DND-41 (cell line): Measurements from ENCODE around the gene KLK3.

Source experiments
- ATAC-seq: fragments of 200-7000 bp; cut with Tn5 transposase; 3 replicates; pipeline ENCODE4 v1.9.1; 2021; ENCODE audit warnings: low read depth; ENCODE audit not compliant: insufficient read depth
- DNase-seq: peaks from one replicate; pipeline ENCODE4 v3.0.0-alpha.2; 2020
- H2AFZ ChIP-seq: 2 replicates; pipeline ENCODE4 v1.6.0; 2012; ENCODE audit warnings: low read depth, low read length
- H3K27ac ChIP-seq: 2 replicates; pipeline ENCODE4 v1.5.1; 2012; ENCODE audit warnings: low read length, inconsistent platforms
- H3K27me3 ChIP-seq: fragments of 200-600 bp; sonication (generic); 2 replicates; pipeline ENCODE4 v1.6.0; 2012; ENCODE audit warnings: low read length, mild to moderate bottlenecking, inconsistent platforms; ENCODE audit not compliant: insufficient read depth, poor library complexity
- H3K36me3 ChIP-seq: 2 replicates; pipeline ENCODE4 v1.5.1; 2012; ENCODE audit warnings: low read length, inconsistent platforms; ENCODE audit not compliant: insufficient read depth
- H3K4me1 ChIP-seq: 2 replicates; pipeline ENCODE4 v1.5.1; 2012; ENCODE audit warnings: mild to moderate bottlenecking, low read length; ENCODE audit not compliant: insufficient read depth
- H3K4me2 ChIP-seq: 2 replicates; pipeline ENCODE4 v1.6.0; 2012; ENCODE audit warnings: mild to moderate bottlenecking, moderate library complexity, low read length, inconsistent platforms; ENCODE audit not compliant: insufficient read depth
- H3K4me3 ChIP-seq, 2 experiments: fragments of 200-600 bp in 1 of 2; shearing (Covaris generic) in 1 of 2; 2 replicates each; pipeline ENCODE4 v1.5.1; 2012 to 2016; ENCODE audit warnings: inconsistent platforms in 2 of 2, low read length in 2 of 2, mild to moderate bottlenecking in 2 of 2, low read depth in 1 of 2, moderate library complexity in 1 of 2
- H3K79me2 ChIP-seq: 2 replicates; pipeline ENCODE4 v1.6.0; 2012; ENCODE audit warnings: low read length, inconsistent platforms; ENCODE audit not compliant: insufficient read depth
- H3K9ac ChIP-seq: 2 replicates; pipeline ENCODE4 v1.6.0; 2012; ENCODE audit warnings: low read depth, mild to moderate bottlenecking, inconsistent platforms, low read length, moderate library complexity
- H3K9me3 ChIP-seq: 2 replicates; pipeline ENCODE4 v1.5.1; 2012; ENCODE audit warnings: low read length, moderate library complexity, mild to moderate bottlenecking, inconsistent platforms; ENCODE audit not compliant: insufficient read depth, severe bottlenecking
- H4K20me1 ChIP-seq: 2 replicates; pipeline ENCODE4 v1.6.0; 2012; ENCODE audit warnings: low read length; ENCODE audit not compliant: insufficient read depth
- EZH2 ChIP-seq: IDR thresholded peaks from 3 replicates; pipeline ENCODE4 v1.6.1; 2012; ENCODE audit warnings: borderline replicate concordance, low read depth, mild to moderate bottlenecking, moderate library complexity, low read length, inconsistent platforms; ENCODE audit not compliant: severe bottlenecking
- TF ChIP-seq, protein P1 (sequence below): IDR thresholded peaks from 2 replicates; pipeline ENCODE4 v1.5.1; 2012; ENCODE audit warnings: borderline replicate concordance, low read length, moderate library complexity, mild to moderate bottlenecking; ENCODE audit not compliant: poor library complexity, severe bottlenecking; ENCODE audit errors: extremely low read depth

Gene KLK3

DNA sequence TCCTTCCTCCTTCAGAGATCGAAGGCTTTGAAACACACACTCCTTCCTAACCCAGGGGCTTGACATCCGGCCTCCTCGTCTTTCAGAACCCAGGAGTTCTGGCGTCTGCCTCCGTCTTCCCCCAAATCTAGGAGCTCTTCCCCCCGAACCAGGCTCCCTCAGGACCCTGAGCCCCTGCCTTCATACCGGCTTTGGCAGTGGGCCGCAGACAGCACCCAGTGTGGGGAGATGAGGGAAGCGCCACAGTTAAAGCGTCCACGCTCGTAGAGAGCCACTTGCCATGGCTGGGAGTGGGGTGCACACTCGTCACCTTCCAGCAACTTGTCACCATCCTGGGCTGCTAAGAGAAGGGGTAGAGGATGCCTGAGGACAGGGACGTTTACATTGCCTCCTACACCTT, 27.2 kb upstream of the KLK3 start:
- no peak overlapping the region for H2AFZ ChIP-seq
- no peak for TF ChIP-seq EZH2
- TF ChIP-seq, protein P1, sequence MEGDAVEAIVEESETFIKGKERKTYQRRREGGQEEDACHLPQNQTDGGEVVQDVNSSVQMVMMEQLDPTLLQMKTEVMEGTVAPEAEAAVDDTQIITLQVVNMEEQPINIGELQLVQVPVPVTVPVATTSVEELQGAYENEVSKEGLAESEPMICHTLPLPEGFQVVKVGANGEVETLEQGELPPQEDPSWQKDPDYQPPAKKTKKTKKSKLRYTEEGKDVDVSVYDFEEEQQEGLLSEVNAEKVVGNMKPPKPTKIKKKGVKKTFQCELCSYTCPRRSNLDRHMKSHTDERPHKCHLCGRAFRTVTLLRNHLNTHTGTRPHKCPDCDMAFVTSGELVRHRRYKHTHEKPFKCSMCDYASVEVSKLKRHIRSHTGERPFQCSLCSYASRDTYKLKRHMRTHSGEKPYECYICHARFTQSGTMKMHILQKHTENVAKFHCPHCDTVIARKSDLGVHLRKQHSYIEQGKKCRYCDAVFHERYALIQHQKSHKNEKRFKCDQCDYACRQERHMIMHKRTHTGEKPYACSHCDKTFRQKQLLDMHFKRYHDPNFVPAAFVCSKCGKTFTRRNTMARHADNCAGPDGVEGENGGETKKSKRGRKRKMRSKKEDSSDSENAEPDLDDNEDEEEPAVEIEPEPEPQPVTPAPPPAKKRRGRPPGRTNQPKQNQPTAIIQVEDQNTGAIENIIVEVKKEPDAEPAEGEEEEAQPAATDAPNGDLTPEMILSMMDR, result no peak
- H3K27ac ChIP-seq, result no peak overlapping the region
- no peaks in the 10 kb centered on the region for H4K20me1 ChIP-seq
- H3K4me1 ChIP-seq, result no peaks in the 10 kb centered on the region
- no peaks in the 10 kb centered on the region for H3K79me2 ChIP-seq
- ATAC-seq (no peak), DNase-seq (no peak)
- no peak overlapping the region for H3K9ac ChIP-seq
- no peak overlapping the region for H3K4me2 ChIP-seq
- H3K4me3 ChIP-seq, result no peak overlapping the region
- no peaks in the 10 kb centered on the region for H3K36me3 ChIP-seq
- no peaks in the 10 kb centered on the region for H3K9me3 ChIP-seq
- H3K27me3 ChIP-seq, result no peaks in the 10 kb centered on the region

DNA sequence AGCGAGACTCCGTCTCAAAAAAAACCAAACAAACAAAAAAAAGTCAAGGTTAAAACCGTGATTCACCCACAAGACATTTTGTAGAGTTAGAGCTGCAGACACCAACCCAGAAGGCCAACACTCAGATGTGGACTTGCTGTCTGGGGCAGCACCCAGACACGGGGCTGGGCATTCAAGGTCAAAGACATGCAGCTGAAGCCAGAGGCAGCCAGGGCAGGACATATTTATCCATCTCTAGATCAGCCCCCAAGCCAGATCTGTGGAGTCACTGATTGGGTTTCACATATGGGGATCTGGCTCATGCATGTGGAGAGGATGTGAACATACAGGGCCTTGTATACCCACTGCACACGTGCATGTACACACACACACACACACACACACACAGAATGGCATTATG, 24.9 kb upstream of the KLK3 start:
- H3K27ac ChIP-seq, result no peak overlapping the region
- TF ChIP-seq, protein P1, result no peak
- TF ChIP-seq EZH2, result no peak
- H3K4me1 ChIP-seq, result no peaks in the 10 kb centered on the region
- H2AFZ ChIP-seq, result no peak overlapping the region
- H3K4me3 ChIP-seq, result no peak overlapping the region
- H3K4me2 ChIP-seq, result no peak overlapping the region
- H3K9me3 ChIP-seq, result no peaks in the 10 kb centered on the region
- ATAC-seq (no peak), DNase-seq (no peak)
- no peaks in the 10 kb centered on the region for H3K79me2 ChIP-seq
- H3K27me3 ChIP-seq, result no peaks in the 10 kb centered on the region
- H3K9ac ChIP-seq, result no peak overlapping the region
- H3K36me3 ChIP-seq, result no peaks in the 10 kb centered on the region
- no peaks in the 10 kb centered on the region for H4K20me1 ChIP-seq

DNA sequence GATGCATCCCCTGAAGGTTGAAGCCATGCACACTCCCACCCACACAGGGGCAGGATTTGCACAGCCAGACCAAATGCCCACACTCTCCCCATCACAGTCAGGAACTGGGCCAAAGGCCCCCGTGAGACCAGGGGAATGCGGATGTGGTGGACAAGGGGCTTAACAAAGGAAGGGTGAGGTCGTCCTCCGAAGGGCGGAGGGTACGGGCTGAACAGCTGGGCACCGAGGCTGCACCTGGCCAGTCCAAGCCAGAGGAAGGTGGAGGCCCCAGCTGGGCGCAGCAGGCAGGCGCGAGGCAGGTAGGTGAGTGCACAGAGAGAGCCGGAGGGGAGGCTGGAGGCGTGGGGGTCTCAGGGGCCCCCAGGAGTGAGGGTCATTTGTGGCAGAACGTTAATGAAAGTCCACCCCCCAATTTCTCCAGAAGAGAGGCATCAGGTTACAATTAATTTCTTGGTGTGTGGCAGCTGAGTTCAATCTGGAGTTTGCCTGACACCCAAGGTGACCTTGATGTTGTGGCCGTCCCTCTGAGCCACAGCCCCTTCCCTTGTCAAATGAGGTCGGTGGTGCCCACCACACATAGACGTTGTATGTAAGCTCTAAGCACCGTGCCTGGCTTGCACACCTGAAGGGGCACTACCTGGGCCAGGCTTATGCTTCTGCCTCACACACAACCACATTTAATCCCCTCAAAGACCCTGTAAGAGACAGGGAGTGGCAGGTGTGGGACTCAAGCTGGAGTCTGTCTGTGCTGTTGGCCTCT, 24.3 kb upstream of the KLK3 start:
- Histone ChIP-seq H3K27me3 (no peaks in the 10 kb centered on the region), H2AFZ (no peak overlapping the region), H3K4me3 (no peak overlapping the region), H3K4me1 (no peaks in the 10 kb centered on the region), H3K36me3 (no peaks in the 10 kb centered on the region), H3K4me2 (no peak overlapping the region), H3K79me2 (no peaks in the 10 kb centered on the region), H3K9me3 (no peaks in the 10 kb centered on the region), H4K20me1 (no peaks in the 10 kb centered on the region), H3K9ac (no peak overlapping the region), H3K27ac (no peak overlapping the region)
- DNase-seq (no peak), ATAC-seq (no peak)
- TF ChIP-seq EZH2, result no peak
- TF ChIP-seq, protein P1, result no peak

DNA sequence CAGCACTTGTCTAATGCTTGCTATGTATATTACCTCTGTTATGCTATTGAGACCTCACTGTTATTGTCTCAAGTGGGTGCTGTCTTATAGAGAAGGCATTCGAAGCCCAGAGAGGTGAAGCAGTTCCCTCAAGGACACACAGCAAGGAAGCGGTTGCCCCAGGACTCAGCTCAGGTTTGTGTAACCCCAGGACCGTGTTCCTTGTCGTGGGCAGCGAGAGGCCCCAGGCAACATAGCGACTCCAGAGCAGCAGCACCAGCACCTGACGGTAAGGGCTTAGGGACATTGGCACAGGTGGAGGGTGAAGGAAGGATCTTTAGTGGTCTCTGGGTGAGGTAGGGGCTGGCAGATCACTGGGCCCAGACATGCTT, 23.7 kb upstream of the KLK3 start:
- Histone ChIP-seq H3K36me3 (no peaks in the 10 kb centered on the region), H3K79me2 (no peaks in the 10 kb centered on the region), H3K9me3 (no peaks in the 10 kb centered on the region), H3K9ac (no peak overlapping the region), H3K27me3 (no peaks in the 10 kb centered on the region), H3K4me3 (no peak overlapping the region), H4K20me1 (no peaks in the 10 kb centered on the region), H2AFZ (no peak overlapping the region), H3K27ac (no peak overlapping the region), H3K4me2 (no peak overlapping the region), H3K4me1 (no peaks in the 10 kb centered on the region)
- ATAC-seq (no peak), DNase-seq (no peak)
- TF ChIP-seq EZH2, result no peak
